SH-SY5Y (cell line): ENCODE results near the gene NEDD4L.

ENCODE experiments used
- GATA2 ChIP-seq: IDR thresholded peaks from 2 replicates; pipeline ENCODE4 v1.6.1; 2011; ENCODE audit warnings: mild to moderate bottlenecking, low read depth, low read length
- GATA3 ChIP-seq: IDR thresholded peaks from 2 replicates; pipeline ENCODE4 v1.6.1; 2011; ENCODE audit warnings: low read depth, mild to moderate bottlenecking, low read length, moderate library complexity

DNA sequence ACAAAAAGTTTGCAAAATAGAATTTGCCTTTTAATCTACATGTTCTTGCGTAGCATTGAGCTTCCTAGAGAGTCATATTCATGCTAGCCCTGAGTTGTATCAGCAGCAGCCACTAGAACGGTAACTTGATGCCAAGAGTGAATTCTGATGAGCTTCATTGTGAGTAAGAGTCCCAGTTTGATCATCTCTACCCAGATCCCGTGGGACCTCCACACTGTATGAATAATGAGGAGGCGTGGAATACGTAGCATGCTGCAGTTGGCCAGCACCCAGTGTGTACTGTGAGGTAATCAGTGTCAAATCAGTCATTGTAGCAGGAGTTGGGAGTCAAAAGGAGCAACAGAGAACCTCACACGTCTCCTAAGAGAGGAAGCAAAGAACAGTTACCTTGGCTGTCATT lies 197.9 kb downstream of the NEDD4L start:
- no peak for TF ChIP-seq GATA3
- TF ChIP-seq GATA2 = no peak
